Trophoblast cell (in vitro differentiated cells and primary cell): ENCODE results near the gene PYHIN1.

Experiments
- DNase-seq, 2 donors: peaks; one replicate each; pipeline ENCODE4 v3.0.0-alpha.2; 2016
- H2AFZ ChIP-seq: 2 replicates; pipeline ENCODE4 v1.6.1; 2013; ENCODE audit warnings: low read length, moderate library complexity, mild to moderate bottlenecking; ENCODE audit not compliant: insufficient read depth, poor library complexity
- H2AK5ac ChIP-seq: 2 replicates; pipeline ENCODE4 v1.6.1; 2013; ENCODE audit warnings: mild to moderate bottlenecking, low read length
- H2BK120ac ChIP-seq: 2 replicates; pipeline ENCODE4 v1.6.1; 2013; ENCODE audit warnings: low read length, mild to moderate bottlenecking, moderate library complexity; ENCODE audit not compliant: insufficient read depth, poor library complexity
- H2BK12ac ChIP-seq: 2 replicates; pipeline ENCODE4 v1.6.1; 2013; ENCODE audit warnings: mild to moderate bottlenecking, low read length, moderate library complexity
- H2BK5ac ChIP-seq: 2 replicates; pipeline ENCODE4 v1.6.1; 2013; ENCODE audit warnings: low read length, low read depth, moderate library complexity, mild to moderate bottlenecking; ENCODE audit not compliant: poor library complexity
- H3K14ac ChIP-seq: 2 replicates; pipeline ENCODE4 v1.6.1; 2013; ENCODE audit warnings: mild to moderate bottlenecking, low read length
- H3K18ac ChIP-seq: 2 replicates; pipeline ENCODE4 v1.6.1; 2013; ENCODE audit warnings: mild to moderate bottlenecking, low read length
- H3K23ac ChIP-seq: 2 replicates; pipeline ENCODE4 v1.6.1; 2013; ENCODE audit warnings: low read length
- H3K27ac ChIP-seq: 2 replicates; pipeline ENCODE4 v1.5.1; 2013; ENCODE audit warnings: low read depth, mild to moderate bottlenecking, inconsistent platforms, low read length, moderate library complexity
- H3K27me3 ChIP-seq: 2 replicates; pipeline ENCODE4 v1.6.1; 2013; ENCODE audit warnings: inconsistent platforms, mild to moderate bottlenecking, low read length, moderate library complexity; ENCODE audit not compliant: insufficient read depth
- H3K36me3 ChIP-seq, 2 experiments: 1 replicate in 1 of 2; 2 replicates in 1 of 2; pipeline ENCODE4 v1.6.1; 2013; ENCODE audit warnings: low read length in 2 of 2, mild to moderate bottlenecking in 2 of 2, moderate library complexity in 1 of 2; ENCODE audit not compliant: insufficient read depth in 2 of 2, control insufficient read depth in 1 of 2
- H3K4ac ChIP-seq: 2 replicates; pipeline ENCODE4 v1.6.1; 2013; ENCODE audit warnings: low read depth, mild to moderate bottlenecking, low read length, moderate library complexity
- H3K4me1 ChIP-seq, 2 experiments: 1 replicate in 1 of 2; 2 replicates in 1 of 2; pipeline ENCODE4 v1.6.1; 2013; ENCODE audit warnings: low read length in 2 of 2, mild to moderate bottlenecking in 2 of 2, moderate library complexity in 1 of 2; ENCODE audit not compliant: insufficient read depth in 2 of 2, control insufficient read depth in 1 of 2
- H3K4me2 ChIP-seq: 2 replicates; pipeline ENCODE4 v1.6.1; 2013; ENCODE audit warnings: inconsistent platforms, mild to moderate bottlenecking, low read length, moderate library complexity
- H3K4me3 ChIP-seq: 2 replicates; pipeline ENCODE4 v1.5.1; 2013; ENCODE audit warnings: mild to moderate bottlenecking, low read depth, low read length, inconsistent platforms
- H3K79me1 ChIP-seq: one replicate; pipeline ENCODE4 v1.6.1; 2013; ENCODE audit warnings: low read length
- H3K79me2 ChIP-seq: 2 replicates; pipeline ENCODE4 v1.6.1; 2013; ENCODE audit warnings: low read length, mild to moderate bottlenecking; ENCODE audit not compliant: control insufficient read depth, insufficient read depth, poor library complexity
- H3K9ac ChIP-seq: 2 replicates; pipeline ENCODE4 v1.6.1; 2013; ENCODE audit warnings: mild to moderate bottlenecking, low read length
- H3K9me3 ChIP-seq: 2 replicates; pipeline ENCODE4 v1.6.1; 2013; ENCODE audit warnings: low read depth, mild to moderate bottlenecking, control low read depth, inconsistent platforms, low read length; ENCODE audit not compliant: insufficient read depth
- H4K12ac ChIP-seq: 2 replicates; pipeline ENCODE4 v1.6.1; 2013; ENCODE audit warnings: low read depth, mild to moderate bottlenecking, low read length, moderate library complexity
- H4K8ac ChIP-seq: 2 replicates; pipeline ENCODE4 v1.6.1; 2013; ENCODE audit warnings: low read depth, mild to moderate bottlenecking, low read length, moderate library complexity
- H4K91ac ChIP-seq: one replicate; pipeline ENCODE4 v1.6.1; 2013; ENCODE audit warnings: low read depth, mild to moderate bottlenecking, low read length, moderate library complexity
- WGBS: extraction: QIAGEN DNeasy Blood & Tissue Kit; methylation state at CpG from one replicate; pipeline ENCODE4 v1.1.7; 2013; ENCODE audit warnings: missing lambda C conversion rate; ENCODE audit not compliant: insufficient read length, insufficient coverage; ENCODE audit errors: extremely low coverage; 5-methylcytosine and 5-hydroxymethylcytosine counted together

Gene PYHIN1

DNA sequence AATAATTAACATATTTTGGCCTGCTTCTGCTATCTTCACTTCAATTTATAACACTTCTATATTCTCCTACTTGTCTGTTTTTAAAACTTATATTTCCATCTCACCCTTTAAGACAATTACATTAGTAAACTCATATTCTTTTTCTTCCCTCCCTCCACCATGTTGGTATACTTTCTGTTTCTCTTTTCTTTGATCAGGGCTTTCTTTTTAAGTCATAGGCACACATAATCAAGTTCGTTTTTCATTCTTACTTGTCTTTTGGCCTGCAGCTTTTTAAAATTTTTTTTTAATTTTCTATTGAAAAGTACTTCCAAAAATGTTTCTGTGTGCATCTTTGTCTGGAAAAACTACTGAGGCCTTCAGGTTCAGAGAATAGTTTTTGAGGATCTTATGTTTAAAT, 2.3 kb downstream of the PYHIN1 start:
- Histone ChIP-seq H3K27me3 (no peaks in the 10 kb centered on the region), H3K4me2 (no peak overlapping the region), H4K8ac (no peak overlapping the region), H3K36me3 (no peaks in the 10 kb centered on the region), H3K4ac (no peak overlapping the region), H4K91ac (no peak overlapping the region), H3K23ac (no peak overlapping the region), H2AK5ac (no peak overlapping the region), H3K79me2 (no peaks in the 10 kb centered on the region), H2BK120ac (no peak overlapping the region), H2AFZ (no peak overlapping the region), H3K9ac (no peak overlapping the region), H3K9me3 (no peaks in the 10 kb centered on the region), H2BK12ac (no peak overlapping the region), H3K14ac (no peak overlapping the region), H3K27ac (no peak overlapping the region), H3K79me1 (no peaks in the 10 kb centered on the region), H3K18ac (no peak overlapping the region), H3K4me3 (no peak overlapping the region), H3K4me1 (no peaks in the 10 kb centered on the region), H2BK5ac (no peak overlapping the region), H4K12ac (no peak overlapping the region)
- WGBS = no CpG with 5 or more reads among the region's 1 CpG
- DNase-seq = no peak

DNA sequence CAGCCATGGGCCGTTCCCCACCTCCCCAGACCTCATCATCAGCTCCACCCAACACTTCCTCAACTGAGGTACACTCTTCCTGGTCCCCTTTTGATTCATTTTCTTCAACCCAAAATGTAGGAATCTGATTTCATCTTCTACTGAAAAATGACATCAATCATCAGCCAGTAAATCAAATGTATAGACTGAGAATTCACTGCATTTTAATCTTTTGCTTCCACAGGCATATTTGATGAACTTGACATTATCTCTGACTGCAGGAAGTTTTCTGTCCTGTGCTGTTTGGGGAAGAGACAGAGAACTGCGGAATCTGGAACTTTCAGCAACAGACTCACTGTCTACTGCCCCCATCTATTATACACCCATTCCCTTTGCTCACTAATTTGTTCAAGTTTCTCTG, 7.8 kb downstream of the PYHIN1 start:
- no peaks in the 10 kb centered on the region for H3K36me3 ChIP-seq
- no peaks in the 10 kb centered on the region for H3K27me3 ChIP-seq
- H3K18ac ChIP-seq = no peak overlapping the region
- H3K4ac ChIP-seq = no peak overlapping the region
- H3K4me2 ChIP-seq = no peak overlapping the region
- no peak overlapping the region for H3K14ac ChIP-seq
- no peak overlapping the region for H2AK5ac ChIP-seq
- no peaks in the 10 kb centered on the region for H3K79me2 ChIP-seq
- H2AFZ ChIP-seq = no peak overlapping the region
- no peaks in the 10 kb centered on the region for H3K9me3 ChIP-seq
- no peak overlapping the region for H3K27ac ChIP-seq
- WGBS = no CpG with 5 or more reads among the region's 2 CpGs
- no peak overlapping the region for H3K9ac ChIP-seq
- DNase-seq = no peak
- H3K79me1 ChIP-seq = no peaks in the 10 kb centered on the region
- no peak overlapping the region for H2BK120ac ChIP-seq
- no peaks in the 10 kb centered on the region for H3K4me1 ChIP-seq
- no peak overlapping the region for H3K4me3 ChIP-seq
- no peak overlapping the region for H2BK12ac ChIP-seq
- no peak overlapping the region for H2BK5ac ChIP-seq
- H3K23ac ChIP-seq = no peak overlapping the region
- H4K8ac ChIP-seq = no peak overlapping the region
- no peak overlapping the region for H4K12ac ChIP-seq
- no peak overlapping the region for H4K91ac ChIP-seq

DNA sequence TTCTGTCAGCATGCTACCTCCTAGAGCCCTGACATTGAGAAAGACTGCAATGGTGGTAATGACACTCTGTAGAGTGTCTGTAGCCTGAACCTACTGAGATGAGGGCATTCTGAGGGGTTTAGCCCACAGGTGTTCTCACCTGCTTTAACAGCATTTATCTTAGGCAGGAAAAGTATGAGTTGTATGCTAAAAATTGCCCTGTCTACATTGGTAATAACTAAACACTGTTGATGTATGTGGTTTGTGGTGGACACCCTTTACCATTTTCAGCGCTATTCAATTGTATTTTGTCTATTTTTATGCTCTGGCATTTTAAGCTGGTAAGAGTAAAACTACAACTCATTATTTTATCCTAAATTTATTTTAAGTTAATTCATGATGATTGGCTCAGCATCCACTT, 10.0 kb downstream of the PYHIN1 start:
- Histone ChIP-seq H4K12ac (no peak overlapping the region), H3K4me2 (no peak overlapping the region), H2AK5ac (no peak overlapping the region), H3K9me3 (no peaks in the 10 kb centered on the region), H3K79me1 (no peaks in the 10 kb centered on the region), H3K4me1 (no peaks in the 10 kb centered on the region), H2AFZ (no peak overlapping the region), H2BK5ac (no peak overlapping the region), H3K23ac (no peak overlapping the region), H3K27me3 (no peaks in the 10 kb centered on the region), H2BK12ac (no peak overlapping the region), H3K9ac (no peak overlapping the region), H4K91ac (no peak overlapping the region), H3K18ac (no peak overlapping the region), H2BK120ac (no peak overlapping the region), H3K27ac (no peak overlapping the region), H3K4ac (no peak overlapping the region), H4K8ac (no peak overlapping the region), H3K79me2 (no peaks in the 10 kb centered on the region), H3K36me3 (no peaks in the 10 kb centered on the region), H3K4me3 (no peak overlapping the region), H3K14ac (no peak overlapping the region)
- peak in 1 of 2 donors; percentile 14 for DNase-seq
- WGBS = no CpG with 5 or more reads among the region's 1 CpG

DNA sequence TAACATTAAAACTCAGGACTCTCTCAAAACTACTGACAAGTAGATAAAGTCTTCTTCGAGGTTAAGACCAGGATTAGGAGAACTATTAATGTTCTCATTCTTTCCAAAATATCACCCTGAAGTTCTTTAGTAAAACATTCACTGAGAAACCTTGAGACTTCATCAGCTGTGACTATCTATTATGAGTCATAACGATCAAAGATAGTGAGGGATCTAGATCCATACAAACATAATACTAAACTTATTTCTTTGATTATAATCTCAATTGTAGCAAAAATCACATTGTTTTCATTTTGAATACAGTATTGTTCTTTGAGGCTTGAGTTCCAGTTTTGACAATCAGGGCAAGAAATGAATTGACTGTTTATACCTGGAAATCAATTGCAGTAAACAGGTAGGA, 11.1 kb downstream of the PYHIN1 start:
- no peak overlapping the region for H2BK120ac ChIP-seq
- no peak overlapping the region for H2BK5ac ChIP-seq
- no CpG with 5 or more reads among the region's 2 CpGs for WGBS

More for the DNA sequence above, 11.1 kb downstream of the PYHIN1 start:
- Histone ChIP-seq H3K18ac (no peak overlapping the region), H3K27me3 (no peaks in the 10 kb centered on the region), H4K12ac (no peak overlapping the region), H3K9ac (no peak overlapping the region), H3K4me2 (no peak overlapping the region), H3K79me2 (no peaks in the 10 kb centered on the region), H3K36me3 (no peaks in the 10 kb centered on the region), H3K4me3 (no peak overlapping the region), H3K23ac (no peak overlapping the region), H3K9me3 (no peaks in the 10 kb centered on the region), H2AK5ac (no peak overlapping the region), H2AFZ (no peak overlapping the region), H3K14ac (no peak overlapping the region), H3K79me1 (no peaks in the 10 kb centered on the region), H2BK12ac (no peak overlapping the region), H3K27ac (no peak overlapping the region), H3K4ac (no peak overlapping the region), H4K91ac (no peak overlapping the region), H4K8ac (no peak overlapping the region), H3K4me1 (no peaks in the 10 kb centered on the region)
- no peak for DNase-seq
